ENCODE data around the gene TFDP2.

TFDP2 gene

DNA sequence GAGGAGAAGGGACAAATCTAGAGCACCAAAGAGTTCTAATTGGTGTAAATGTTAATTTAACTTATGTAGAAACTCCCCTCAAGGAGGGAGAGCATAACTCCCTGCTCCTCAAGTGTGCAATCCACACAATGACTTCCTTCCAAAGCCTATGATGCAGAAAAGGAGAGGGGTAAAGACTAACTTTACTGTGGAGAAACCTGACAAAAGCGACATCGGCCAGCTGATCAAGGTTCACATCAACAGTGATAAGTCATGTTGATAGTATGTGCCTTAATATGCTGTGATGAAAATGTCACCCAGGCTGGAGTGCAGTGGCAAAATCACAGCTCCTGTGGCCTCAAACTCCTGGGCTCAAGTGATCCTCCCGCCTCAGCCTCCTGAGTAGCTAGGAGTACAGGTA is 76.5 kb downstream of the TFDP2 start:
- DNase-seq (ENCODE audit: low read depth): no peak
- no peak overlapping the region for H3K4me3 ChIP-seq (ENCODE audit: low read length)
- TF ChIP-seq, protein P1, sequence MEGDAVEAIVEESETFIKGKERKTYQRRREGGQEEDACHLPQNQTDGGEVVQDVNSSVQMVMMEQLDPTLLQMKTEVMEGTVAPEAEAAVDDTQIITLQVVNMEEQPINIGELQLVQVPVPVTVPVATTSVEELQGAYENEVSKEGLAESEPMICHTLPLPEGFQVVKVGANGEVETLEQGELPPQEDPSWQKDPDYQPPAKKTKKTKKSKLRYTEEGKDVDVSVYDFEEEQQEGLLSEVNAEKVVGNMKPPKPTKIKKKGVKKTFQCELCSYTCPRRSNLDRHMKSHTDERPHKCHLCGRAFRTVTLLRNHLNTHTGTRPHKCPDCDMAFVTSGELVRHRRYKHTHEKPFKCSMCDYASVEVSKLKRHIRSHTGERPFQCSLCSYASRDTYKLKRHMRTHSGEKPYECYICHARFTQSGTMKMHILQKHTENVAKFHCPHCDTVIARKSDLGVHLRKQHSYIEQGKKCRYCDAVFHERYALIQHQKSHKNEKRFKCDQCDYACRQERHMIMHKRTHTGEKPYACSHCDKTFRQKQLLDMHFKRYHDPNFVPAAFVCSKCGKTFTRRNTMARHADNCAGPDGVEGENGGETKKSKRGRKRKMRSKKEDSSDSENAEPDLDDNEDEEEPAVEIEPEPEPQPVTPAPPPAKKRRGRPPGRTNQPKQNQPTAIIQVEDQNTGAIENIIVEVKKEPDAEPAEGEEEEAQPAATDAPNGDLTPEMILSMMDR (conservative IDR thresholded peaks at IDR 0.05; ENCODE audit: low read depth, low read length): no peak

DNA sequence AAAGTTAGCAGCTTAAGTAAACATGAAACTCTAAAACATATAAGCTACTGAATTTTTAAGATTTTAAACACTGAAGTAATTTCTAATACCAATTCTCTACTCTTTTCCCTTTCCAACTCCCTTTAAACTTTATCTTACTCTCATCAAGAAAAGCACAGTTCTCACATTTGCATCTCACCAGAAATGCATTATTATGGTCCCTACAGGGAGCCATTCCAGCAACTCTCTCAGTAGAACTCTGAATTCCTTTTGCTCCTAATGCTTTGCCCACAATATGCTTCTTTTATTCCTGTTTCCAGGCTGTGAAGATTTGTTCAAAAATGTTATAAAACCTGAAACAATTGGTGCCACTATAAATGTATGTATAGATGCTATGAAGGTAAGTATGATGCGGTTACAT is 83.4 kb downstream of the TFDP2 start:
- H3K4me3 ChIP-seq (ENCODE audit: low read length): no peak overlapping the region
- no peak for DNase-seq (ENCODE audit: low read depth)
- TF ChIP-seq, protein P1 (conservative IDR thresholded peaks at IDR 0.05; ENCODE audit: low read depth, low read length): no peak

DNA sequence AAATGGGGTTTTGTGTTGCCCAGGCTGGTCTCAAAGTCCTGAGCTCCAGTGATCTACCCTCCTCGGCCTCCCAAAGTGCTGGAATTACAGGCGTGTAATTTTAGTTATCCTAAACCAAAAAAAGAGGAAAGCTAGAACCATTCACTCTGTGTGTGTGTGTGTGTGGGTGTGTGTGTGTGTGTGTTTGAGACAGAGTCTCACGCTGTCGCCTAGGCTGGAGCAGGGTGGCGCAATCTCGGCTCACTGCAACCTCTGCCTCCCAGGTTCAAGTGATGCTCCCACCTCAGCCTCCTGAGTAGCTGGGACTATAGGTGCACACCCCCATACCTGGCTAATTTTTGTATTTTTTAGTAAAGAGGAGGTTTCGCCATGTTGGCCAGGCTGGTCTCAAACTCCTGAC is 84.0 kb downstream of the TFDP2 start:
- no peak overlapping the region for H3K4me3 ChIP-seq (ENCODE audit: low read length)
- TF ChIP-seq, protein P1 (conservative IDR thresholded peaks at IDR 0.05; ENCODE audit: low read depth, low read length): no peak
- DNase-seq (ENCODE audit: low read depth): no peak

DNA sequence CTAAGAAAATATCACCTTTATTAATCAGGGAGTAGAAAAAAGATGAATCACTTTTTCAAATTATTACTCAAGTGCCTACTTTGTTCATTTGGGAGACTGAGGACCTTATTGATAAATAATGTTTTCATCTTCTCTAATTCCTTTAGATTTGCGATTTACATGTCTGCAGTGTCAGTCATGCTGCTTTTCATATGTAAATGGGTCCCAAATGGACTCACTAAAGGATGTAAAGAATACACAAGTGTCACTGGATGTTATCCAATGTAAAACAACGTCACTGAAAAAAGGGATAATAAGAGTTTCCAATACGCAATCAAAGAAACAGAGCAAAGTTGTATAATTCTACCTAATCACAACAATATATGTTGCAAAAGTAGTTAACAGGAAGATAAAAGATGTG is 84.9 kb downstream of the TFDP2 start:
- TF ChIP-seq, protein P1 (conservative IDR thresholded peaks at IDR 0.05; ENCODE audit: low read depth, low read length): no peak
- DNase-seq (ENCODE audit: low read depth): no peak
- H3K4me3 ChIP-seq (ENCODE audit: low read length): no peak overlapping the region

DNA sequence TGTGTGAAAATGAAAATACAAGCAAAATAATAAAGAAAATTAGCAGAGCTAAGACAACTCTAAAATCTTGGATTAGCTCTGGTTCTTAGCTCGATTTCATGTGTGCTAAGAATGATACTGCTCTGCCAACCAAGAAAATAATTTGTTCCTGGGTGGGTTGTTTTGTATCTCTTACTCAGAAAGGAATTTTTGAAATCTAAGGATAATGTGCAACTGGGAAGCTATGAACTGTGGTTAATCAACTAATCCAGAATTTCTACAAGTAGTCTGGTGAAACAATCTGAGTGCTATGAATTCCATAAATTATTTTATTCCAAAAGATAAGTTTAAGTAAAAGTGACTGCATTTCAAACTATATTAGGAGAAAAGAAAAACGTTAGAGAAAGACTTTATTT is 92.0 kb downstream of the TFDP2 start:
- H3K4me3 ChIP-seq (ENCODE audit: low read length): no peak overlapping the region
- no peak for DNase-seq (ENCODE audit: low read depth)

DNA sequence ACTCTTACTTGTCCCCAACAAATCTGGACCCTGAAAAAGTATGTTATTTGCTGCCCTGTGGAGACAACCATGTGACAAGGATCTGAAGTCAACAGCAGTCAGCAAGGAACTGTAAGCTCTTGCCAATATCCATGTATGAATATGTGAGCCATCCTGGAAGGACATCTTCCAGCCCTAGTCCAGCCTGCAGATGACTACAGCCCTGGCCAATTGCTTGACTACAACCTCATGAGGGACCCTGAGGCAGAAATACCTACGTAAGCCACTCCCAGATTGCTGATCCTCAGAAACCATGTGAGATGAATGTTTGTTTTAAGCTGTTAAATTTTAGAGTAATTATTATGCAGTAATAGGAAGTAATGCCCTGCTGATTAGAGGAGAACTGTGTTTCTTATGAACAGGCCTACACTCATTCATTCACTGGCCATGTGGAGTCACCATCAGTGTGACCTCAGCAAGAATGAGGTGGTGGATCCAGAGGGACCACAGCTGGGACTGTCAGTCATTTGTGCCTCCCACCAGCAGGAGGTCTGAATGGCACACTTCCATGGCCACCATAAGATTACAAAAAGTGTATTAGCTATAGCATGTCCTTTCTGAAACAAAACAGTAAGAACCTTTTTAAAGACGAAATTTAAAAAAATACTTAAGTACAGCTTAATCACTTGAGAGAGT is 92.6 kb downstream of the TFDP2 start:
- TF ChIP-seq, protein P1 (conservative IDR thresholded peaks at IDR 0.05; ENCODE audit: low read depth, low read length): no peak
- DNase-seq (ENCODE audit: low read depth): no peak
- H3K4me3 ChIP-seq (ENCODE audit: low read length): no peak overlapping the region

More for the DNA sequence above, 92.0 kb downstream of the TFDP2 start:
- TF ChIP-seq, protein P1 (conservative IDR thresholded peaks at IDR 0.05; ENCODE audit: low read depth, low read length): no peak

DNA sequence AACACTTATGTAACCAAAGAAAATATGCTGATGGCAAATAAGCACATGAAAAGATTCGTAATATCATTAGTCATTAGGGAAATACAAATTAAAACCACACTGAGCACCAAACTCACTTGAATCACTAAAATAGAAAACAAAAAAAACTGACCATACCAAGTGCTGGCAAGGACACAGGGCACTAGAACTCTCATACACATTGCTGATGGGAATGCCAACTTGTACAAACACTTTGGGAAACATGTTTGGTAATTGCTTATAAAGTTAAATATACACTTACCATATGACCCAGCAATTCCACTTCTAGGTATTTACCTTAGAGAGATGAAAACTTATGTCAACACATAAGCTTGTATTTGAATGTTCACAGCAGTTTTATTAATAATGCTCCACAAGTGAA is 95.5 kb downstream of the TFDP2 start:
- no peak overlapping the region for H3K4me3 ChIP-seq (ENCODE audit: low read length)
- DNase-seq (ENCODE audit: low read depth): no peak
- TF ChIP-seq, protein P1 (conservative IDR thresholded peaks at IDR 0.05; ENCODE audit: low read depth, low read length): no peak

Measured in retinal pigment epithelial cell (primary cell).